ENCODE data around the gene CCDC142. TPM values are rescaled to one million over a fixed set of nuclear protein-coding genes. Genes with fewer than 3 reads are reported as not detected.
A peak's percentile ranks its signal among the peaks of the same experiment; 100 is the strongest.

CCDC142 gene
- total RNA-seq, 3 donors from 2014 or later: 10.6 to 38.0 (median 27.1) TPM

DNA sequence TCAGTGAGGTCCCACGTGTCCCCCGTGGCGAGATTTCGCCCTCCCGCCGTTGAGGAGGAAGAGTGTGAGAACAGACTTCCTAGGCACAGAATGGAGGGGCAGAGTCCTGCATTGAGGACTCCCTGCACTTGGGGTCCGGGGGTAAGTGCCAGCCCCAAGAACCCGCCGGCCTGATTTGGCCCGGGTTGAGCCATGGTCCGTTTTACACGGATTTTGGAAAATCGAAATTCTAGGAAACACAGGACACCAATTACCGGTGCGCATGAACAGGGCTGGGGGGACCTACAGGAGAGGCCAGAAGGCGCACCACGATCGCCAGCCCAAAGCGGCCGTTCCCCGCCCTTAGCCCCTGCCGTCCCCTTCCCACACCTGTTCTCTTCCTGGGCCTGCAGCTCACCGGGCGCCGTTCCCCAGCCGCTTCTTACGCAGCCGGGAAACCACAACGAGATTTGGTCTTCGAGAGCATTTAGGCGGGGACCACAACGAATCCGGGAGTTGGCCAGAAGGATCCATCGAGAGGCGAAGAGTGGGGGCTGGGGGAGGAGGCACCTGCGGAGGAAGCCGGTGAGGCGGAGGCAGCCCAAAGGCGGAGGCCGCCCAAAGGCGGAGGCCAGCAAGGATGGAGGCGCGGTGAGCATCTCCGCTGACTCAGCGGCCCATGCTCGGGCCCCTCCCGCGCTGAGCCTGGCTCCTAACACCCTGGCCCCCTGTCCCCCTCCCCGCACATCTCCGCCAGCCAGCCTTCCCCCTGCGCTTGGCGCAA is 31.0 kb upstream of the CCDC142 start:
- no peak for DNase-seq (ENCODE audit: low spot score in 2 of 2)
- H3K36me3 ChIP-seq: no peaks in the 10 kb centered on the region
- no peaks in the 10 kb centered on the region for H3K4me1 ChIP-seq
- peaks cover 17 to 69% of the 10 kb centered on the region in 2 donors for H3K27me3 ChIP-seq
- no peaks in the 10 kb centered on the region for H3K9me3 ChIP-seq
- intact Hi-C loops (cut with DNase I; ENCODE audit: low total_unique reads): no loop called here
- H3K4me3 ChIP-seq: peak overlapping the region in 1 of 3 donors; percentile 68
- TF ChIP-seq POLR2AphosphoS5 (IDR thresholded peaks at IDR 0.05) (peak; percentile 29 to 61 (median 52)), POLR2A (IDR thresholded peaks at IDR 0.05) (no peak), CTCF (IDR thresholded peaks at IDR 0.05) (no peak)
- H3K27ac ChIP-seq: no peak overlapping the region

DNA sequence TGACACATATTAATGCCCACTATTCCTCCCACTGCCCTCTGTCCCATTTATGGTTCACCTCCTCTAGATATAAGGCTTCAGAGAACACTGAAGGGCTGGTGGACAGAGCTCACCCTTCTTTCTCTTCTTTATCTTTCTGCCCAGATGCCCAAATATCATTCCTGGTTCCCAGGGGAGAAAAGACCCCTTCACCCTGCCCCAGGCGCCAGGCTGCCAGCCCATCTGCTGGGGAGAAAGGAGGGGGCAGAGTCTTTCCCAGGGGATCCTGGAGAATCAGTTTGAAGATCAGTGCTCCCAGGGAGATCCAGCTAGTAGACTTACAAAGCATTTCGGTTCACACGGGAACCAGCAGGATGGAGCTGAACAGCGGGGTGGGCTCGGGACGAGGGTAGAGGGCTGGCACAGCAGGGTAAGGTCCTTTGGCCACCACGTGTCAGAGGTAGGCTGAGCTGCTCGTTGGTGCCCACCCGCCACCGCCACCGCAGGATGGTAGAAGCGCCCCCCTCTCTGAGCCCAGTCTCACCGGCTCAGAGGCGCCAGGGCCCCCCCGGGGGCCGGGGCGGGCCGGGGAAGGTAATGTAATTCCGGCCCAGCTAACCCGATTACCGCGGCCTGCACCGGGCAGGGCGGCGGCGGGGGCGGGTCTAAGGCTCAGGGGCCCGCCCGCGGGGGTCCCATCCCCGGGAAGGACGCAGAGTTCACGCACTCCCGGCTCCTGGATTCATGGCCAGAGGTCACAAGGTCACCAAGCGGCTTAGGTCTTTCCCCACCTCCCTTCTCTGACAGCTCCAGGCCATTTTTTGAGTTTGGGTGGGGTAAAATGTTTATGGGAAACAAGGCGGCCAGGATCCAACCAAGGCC is 30.2 kb upstream of the CCDC142 start:
- H3K9me3 ChIP-seq: no peaks in the 10 kb centered on the region
- no peaks in the 10 kb centered on the region for H3K36me3 ChIP-seq
- H3K27ac ChIP-seq: no peak overlapping the region
- H3K27me3 ChIP-seq: peaks cover 17 to 61% of the 10 kb centered on the region in 2 donors
- no peak for TF ChIP-seq POLR2AphosphoS5 (IDR thresholded peaks at IDR 0.05)
- no peak for TF ChIP-seq CTCF (IDR thresholded peaks at IDR 0.05)
- TF ChIP-seq POLR2A (IDR thresholded peaks at IDR 0.05): no peak
- intact Hi-C loops (cut with DNase I; ENCODE audit: low total_unique reads): no loop called here
- H3K4me3 ChIP-seq: no peak overlapping the region
- DNase-seq (ENCODE audit: low spot score in 2 of 2): no peak
- H3K4me1 ChIP-seq: no peaks in the 10 kb centered on the region

DNA sequence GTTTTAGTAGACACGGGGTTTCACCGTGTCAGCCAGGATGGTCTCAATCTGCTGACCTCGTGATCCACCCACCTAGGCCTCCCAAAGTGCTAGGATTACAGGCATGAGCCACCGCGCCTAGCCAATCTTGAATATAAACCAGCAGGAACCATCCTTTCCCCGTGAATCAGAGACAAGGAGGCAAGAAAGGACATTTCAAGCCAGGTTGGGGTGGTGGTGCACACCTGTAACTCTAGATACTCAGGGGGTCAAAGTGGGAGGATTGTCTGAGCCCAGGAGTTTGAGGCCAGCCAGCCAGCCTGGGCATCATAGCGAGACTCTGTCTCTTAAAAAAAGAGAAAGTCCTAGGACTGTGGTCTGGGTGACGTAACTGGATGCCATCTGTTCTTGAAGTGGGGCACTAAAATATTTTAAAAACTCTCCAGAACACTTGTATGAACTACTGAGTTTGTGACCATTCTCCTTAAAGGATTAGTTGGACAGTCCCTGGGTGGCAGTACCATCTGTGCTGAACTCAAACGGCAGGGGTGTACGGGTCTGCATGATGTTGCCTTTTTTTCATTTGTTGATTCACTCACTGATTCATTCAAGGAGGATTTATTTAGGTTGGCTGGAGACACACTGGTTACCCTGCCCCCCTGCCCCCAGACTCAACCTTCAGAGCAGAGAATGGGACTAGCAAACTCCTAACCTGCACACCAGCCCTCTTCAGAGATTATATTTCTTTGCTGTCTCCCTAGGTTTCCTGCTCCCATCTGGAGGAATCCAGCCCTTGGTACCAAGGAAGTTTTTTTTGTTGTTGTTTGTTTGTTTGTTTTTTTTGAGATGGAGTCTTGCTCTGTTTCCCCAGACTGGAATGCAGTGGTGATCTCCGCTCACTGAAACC is 28.5 kb upstream of the CCDC142 start:
- no peaks in the 10 kb centered on the region for H3K36me3 ChIP-seq
- H3K4me3 ChIP-seq: no peak overlapping the region
- intact Hi-C loops (cut with DNase I; ENCODE audit: low total_unique reads): no loop called here
- no peaks in the 10 kb centered on the region for H3K9me3 ChIP-seq
- no peak overlapping the region for H3K27ac ChIP-seq
- TF ChIP-seq POLR2AphosphoS5 (IDR thresholded peaks at IDR 0.05) (no peak), POLR2A (IDR thresholded peaks at IDR 0.05) (no peak), CTCF (IDR thresholded peaks at IDR 0.05) (no peak)
- H3K27me3 ChIP-seq: peaks cover 15 to 45% of the 10 kb centered on the region in 2 donors
- peaks cover 0 to 6% of the 10 kb centered on the region in 2 donors for H3K4me1 ChIP-seq
- DNase-seq (ENCODE audit: low spot score in 2 of 2): no peak

DNA sequence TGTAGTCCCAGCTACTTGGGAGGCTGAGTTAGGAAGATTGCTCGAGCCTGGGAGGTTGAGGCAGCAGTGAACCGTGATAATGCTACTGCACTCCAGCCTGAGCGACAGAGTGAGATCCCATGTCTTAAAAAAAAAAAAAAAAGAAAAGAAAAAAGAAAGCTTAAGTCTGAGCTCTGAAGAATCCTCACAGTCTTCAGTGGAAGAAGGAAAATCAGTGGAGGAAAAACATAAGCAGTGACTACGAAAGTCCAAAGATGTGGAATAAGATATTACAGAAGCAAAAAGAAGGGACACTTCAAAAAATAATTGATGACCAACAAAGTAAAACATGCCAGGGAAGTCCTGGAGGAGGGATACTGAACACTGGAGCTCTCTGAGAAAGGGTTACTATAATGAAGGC is 27.5 kb upstream of the CCDC142 start:
- Histone ChIP-seq H3K4me1 (peaks cover 0 to 17% of the 10 kb centered on the region in 2 donors), H3K36me3 (no peaks in the 10 kb centered on the region), H3K27ac (no peak overlapping the region), H3K4me3 (no peak overlapping the region), H3K27me3 (peaks cover 13 to 34% of the 10 kb centered on the region in 2 donors), H3K9me3 (no peaks in the 10 kb centered on the region)
- TF ChIP-seq POLR2AphosphoS5 (IDR thresholded peaks at IDR 0.05) (no peak), CTCF (IDR thresholded peaks at IDR 0.05) (no peak), POLR2A (IDR thresholded peaks at IDR 0.05) (no peak)
- intact Hi-C loops (cut with DNase I; ENCODE audit: low total_unique reads): no loop called here
- DNase-seq (ENCODE audit: low spot score in 2 of 2): no peak
